Right renal cortex interstitium (tissue), 3 donors: ENCODE data around the gene RALGDS. TPM values are rescaled to one million over a fixed set of nuclear protein-coding genes. Genes with fewer than 3 reads are reported as not detected.

Source experiments
- DNase-seq, 3 donors: peaks; one replicate each; pipeline ENCODE4 v3.0.0-alpha.2; 2013; ENCODE audit warnings: low read depth in 3 of 3, low spot score in 2 of 3
- polyA plus RNA-seq, 3 donors: library from polyadenylated mRNA; unstranded; fragments of 120-200 nt; gene quantifications; one replicate each; pipeline ENCODE4 v1.2.1, GENCODE V29; 2013; ENCODE audit not compliant: insufficient read length in 3 of 3

Gene RALGDS
- polyA plus RNA-seq, 3 donors, result 32.3 to 32.7 (median 32.5) TPM

GRCh38 chr9:133137451-133138231, 16.6 kb upstream of the RALGDS start:
- no peak for DNase-seq

GRCh38 chr9:133135146-133135745, 14.2 kb upstream of the RALGDS start:
- no peak for DNase-seq

GRCh38 chr9:133134388-133135145, 13.5 kb upstream of the RALGDS start:
- DNase-seq, result no peak

GRCh38 chr9:133133681-133134387, 12.8 kb upstream of the RALGDS start:
- DNase-seq, result no peak

GRCh38 chr9:133132174-133132573, 11.1 kb upstream of the RALGDS start:
- DNase-seq, result no peak

GRCh38 chr9:133131506-133131905, 10.5 kb upstream of the RALGDS start:
- no peak for DNase-seq

GRCh38 chr9:133130685-133131244, 9.7 kb upstream of the RALGDS start:
- DNase-seq, result no peak

- DNase-seq, result no peak
Observed at GRCh38 chr9:133129001-133129795, 8.2 kb upstream of the RALGDS start.

- DNase-seq, result no peak
Observed at GRCh38 chr9:133128152-133128551, 7.1 kb upstream of the RALGDS start.

GRCh38 chr9:133127340-133127981, 6.4 kb upstream of the RALGDS start:
- no peak for DNase-seq

GRCh38 chr9:133126697-133127339, 5.8 kb upstream of the RALGDS start:
- no peak for DNase-seq

GRCh38 chr9:133125941-133126696, 5.1 kb upstream of the RALGDS start:
- no peak for DNase-seq

- DNase-seq, result no peak
Observed at GRCh38 chr9:133124907-133125275, 3.9 kb upstream of the RALGDS start.

- no peak for DNase-seq
Observed at GRCh38 chr9:133124123-133124906, 3.3 kb upstream of the RALGDS start.

- DNase-seq, result no peak
Observed at GRCh38 chr9:133122935-133123611, 2.0 kb upstream of the RALGDS start.

GRCh38 chr9:133122605-133122934, 1.5 kb upstream of the RALGDS start:
- DNase-seq, result no peak

- DNase-seq, result no peak
Observed at GRCh38 chr9:133121915-133122550, 993 bp upstream of the RALGDS start.
